ENCODE measurements around the gene MRPL41.
"Not testable (repeated sequence)": the region's sequence is repeated elsewhere in the genome, so short reads cannot be mapped to it uniquely, and the experiment has no call there.

Gene MRPL41

DNA sequence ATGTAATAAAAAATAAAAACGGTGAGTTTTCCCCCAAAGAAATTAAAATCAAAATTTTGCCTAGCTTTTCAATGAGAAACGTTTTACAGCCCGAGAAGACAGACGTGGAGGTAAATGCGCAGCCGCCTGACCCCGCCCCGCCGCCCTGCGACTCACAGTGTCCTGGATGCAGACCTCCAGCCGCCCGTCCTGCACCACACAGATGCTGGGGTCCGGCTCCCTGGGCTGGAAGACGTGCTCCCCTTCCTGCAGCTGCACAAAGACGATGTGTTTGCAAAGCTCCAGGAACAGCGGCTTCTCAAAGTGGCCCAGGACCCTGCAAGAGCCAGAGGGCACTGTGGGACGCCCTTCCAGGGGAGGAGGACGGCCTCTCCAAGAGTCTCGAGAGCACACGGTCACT is 9.2 kb upstream of the MRPL41 start:
- Histone ChIP-seq H3K9me3 (ENCODE audit: control insufficient read depth, low read length) (peaks cover 6% of the 10 kb centered on the region), H3K36me3 (ENCODE audit: control insufficient read depth, insufficient read depth, low read length) (no peaks in the 10 kb centered on the region), H3K27ac (ENCODE audit: low read depth, low read length, severe bottlenecking) (no peak overlapping the region), H3K4me1 (ENCODE audit: control insufficient read depth, insufficient read depth, low read length, poor library complexity, severe bottlenecking) (peaks cover 15% of the 10 kb centered on the region), H3K4me3 (ENCODE audit: extremely low read depth, insufficient read depth, low read length, poor library complexity, severe bottlenecking) (no peak overlapping the region)
- WGBS, 2 experiments (ENCODE audit: insufficient coverage in 2 of 2) = 93 to 95% methylated on average over 19 of the region's 20 CpGs

DNA sequence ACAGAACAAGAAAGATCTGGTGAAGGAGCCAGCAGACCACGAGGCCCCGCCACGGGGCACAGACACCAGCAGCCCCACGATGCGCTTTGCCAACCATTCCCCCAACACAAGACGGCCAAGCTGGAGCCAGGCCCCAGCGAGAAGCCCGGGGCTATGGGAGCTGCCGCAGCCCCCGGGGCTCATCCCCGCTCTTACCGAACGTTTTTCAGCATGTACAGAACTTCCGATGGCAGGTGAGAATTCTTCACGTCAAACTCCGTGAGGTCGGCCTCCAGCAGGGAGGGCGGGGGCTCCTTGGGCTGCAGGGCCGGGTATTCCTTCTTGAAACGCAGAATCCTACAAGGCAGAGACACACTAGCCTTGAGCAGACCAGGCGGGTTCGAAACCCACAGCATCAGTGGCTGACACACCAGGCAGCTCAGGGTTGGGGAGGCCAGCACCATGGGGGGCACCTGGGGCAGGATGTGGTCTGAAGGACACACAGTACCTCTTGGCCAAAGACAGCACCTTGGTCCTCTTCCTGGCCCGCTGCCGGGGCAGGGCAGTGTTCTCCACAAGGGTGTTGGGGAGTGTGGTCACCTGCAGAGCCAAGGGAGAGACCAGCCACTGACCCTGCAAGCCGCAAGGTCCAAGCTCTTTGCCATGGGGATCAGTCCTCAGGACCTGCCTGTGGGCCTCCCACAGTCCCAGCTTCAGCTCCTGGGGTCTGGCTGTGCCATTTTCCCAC is 8.3 kb upstream of the MRPL41 start:
- Histone ChIP-seq H3K4me1 (ENCODE audit: control insufficient read depth, insufficient read depth, low read length, poor library complexity, severe bottlenecking) (peaks cover 15% of the 10 kb centered on the region), H3K9me3 (ENCODE audit: control insufficient read depth, low read length) (peaks cover 6% of the 10 kb centered on the region), H3K4me3 (ENCODE audit: extremely low read depth, insufficient read depth, low read length, poor library complexity, severe bottlenecking) (no peak overlapping the region), H3K36me3 (ENCODE audit: control insufficient read depth, insufficient read depth, low read length) (no peaks in the 10 kb centered on the region), H3K27ac (ENCODE audit: low read depth, low read length, severe bottlenecking) (no peak overlapping the region)
- WGBS, 2 experiments (ENCODE audit: insufficient coverage in 2 of 2) = 95 to 96% methylated on average over 19 to 25 of the region's 25 CpGs

DNA sequence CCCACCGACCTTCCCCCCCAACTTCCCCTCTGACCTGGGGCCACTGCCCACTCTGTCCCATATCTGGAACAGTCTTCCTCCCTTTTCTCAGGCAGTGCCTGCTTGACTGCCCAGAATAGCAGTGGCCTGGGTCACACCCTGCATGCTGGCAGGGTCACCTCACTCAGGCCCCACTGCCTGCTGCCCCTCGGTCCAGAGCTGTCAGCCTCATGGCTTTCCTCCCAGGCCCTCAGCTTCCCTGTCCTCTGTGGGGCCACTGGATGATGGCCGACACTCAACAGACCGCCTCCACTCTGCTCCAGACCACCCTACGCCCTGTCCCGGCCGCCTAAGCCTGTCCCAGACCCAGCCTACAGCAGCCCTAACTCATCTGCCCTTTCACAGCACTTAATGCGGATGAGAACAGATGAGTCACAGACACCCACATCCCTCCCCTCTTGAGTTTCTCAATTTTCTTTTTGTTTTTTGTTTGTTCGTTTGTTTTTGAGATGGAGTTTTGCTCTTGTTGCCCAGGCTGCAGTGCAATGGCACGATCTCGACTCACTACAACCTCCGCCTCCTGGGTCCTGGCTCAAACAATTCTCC is 7.4 kb upstream of the MRPL41 start:
- Histone ChIP-seq H3K9me3 (ENCODE audit: control insufficient read depth, low read length) (peaks cover 6% of the 10 kb centered on the region), H3K4me3 (ENCODE audit: extremely low read depth, insufficient read depth, low read length, poor library complexity, severe bottlenecking) (no peak overlapping the region), H3K4me1 (ENCODE audit: control insufficient read depth, insufficient read depth, low read length, poor library complexity, severe bottlenecking) (peaks cover 15% of the 10 kb centered on the region), H3K36me3 (ENCODE audit: control insufficient read depth, insufficient read depth, low read length) (no peaks in the 10 kb centered on the region), H3K27ac (ENCODE audit: low read depth, low read length, severe bottlenecking) (no peak overlapping the region)
- 88 to 93% methylated on average over 8 to 10 of the region's 12 CpGs for WGBS, 2 experiments (ENCODE audit: insufficient coverage in 2 of 2)

DNA sequence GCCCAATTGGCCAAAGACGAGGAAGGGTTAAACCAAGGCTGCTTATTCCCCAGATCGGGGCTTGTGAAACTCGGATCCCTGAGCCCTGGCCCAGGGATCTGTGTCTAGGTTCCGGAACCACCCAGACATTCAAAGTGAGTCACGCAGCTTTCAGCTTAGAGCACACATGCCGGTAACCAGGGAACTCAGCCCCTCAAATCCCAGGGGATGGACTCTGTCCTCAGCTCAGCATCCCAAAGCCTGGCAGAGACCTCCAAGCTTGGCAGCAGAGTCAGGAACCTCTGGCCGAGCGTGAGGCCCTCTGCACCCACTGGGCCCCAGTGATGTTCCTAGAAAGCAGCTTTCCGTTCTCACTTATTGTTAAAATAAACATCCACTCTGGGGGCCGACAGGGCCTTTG is 6.6 kb upstream of the MRPL41 start:
- Histone ChIP-seq H3K27ac (ENCODE audit: low read depth, low read length, severe bottlenecking) (no peak overlapping the region), H3K4me3 (ENCODE audit: extremely low read depth, insufficient read depth, low read length, poor library complexity, severe bottlenecking) (no peak overlapping the region), H3K9me3 (ENCODE audit: control insufficient read depth, low read length) (peaks cover 6% of the 10 kb centered on the region), H3K36me3 (ENCODE audit: control insufficient read depth, insufficient read depth, low read length) (no peaks in the 10 kb centered on the region), H3K4me1 (ENCODE audit: control insufficient read depth, insufficient read depth, low read length, poor library complexity, severe bottlenecking) (peaks cover 15% of the 10 kb centered on the region)
- 92 to 94% methylated on average over 8 to 9 of the region's 10 CpGs for WGBS, 2 experiments (ENCODE audit: insufficient coverage in 2 of 2)

DNA sequence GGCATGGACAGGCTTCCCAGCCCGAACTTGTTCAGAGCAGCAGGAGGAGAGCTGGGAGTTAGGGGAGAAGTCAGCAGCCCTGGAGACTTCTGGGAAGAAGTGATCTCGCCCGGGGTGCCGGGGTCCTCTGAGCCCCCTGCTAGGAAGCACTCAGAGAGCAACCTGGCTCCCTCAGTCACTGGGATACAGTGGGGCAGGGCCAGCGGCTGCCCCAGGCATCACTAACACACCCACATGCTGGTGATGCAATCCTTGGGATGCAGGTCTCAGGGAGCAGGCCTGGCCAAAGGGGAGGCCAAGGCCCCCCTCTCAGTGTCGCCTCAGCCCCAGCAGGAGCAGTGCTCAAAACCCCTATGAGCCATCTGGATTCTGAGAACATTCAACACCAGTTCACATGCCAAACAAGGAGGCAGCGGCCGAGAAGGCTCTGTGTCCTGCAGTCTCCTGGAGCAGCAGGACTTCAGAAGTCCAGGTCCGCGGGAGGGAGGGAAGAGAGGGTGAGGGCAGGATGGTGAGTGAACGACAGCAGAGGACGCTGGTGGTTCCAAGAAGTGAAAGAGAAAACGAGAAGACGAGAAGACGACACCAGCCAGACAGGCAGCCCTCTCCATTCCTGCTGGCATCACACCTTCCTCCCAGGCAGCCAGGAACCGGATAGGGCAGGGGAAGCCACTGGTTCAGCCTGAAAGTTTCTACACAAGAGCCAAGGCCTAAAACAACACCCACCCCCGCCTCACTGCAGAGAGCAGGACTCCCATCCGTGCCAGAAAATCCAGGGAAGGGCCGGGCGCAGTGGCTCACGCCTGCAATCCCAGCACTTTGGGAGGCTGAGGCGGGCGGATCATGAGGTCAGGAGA is 3.8 kb upstream of the MRPL41 start:
- Histone ChIP-seq H3K9me3 (ENCODE audit: control insufficient read depth, low read length) (peaks cover 6% of the 10 kb centered on the region), H3K4me1 (ENCODE audit: control insufficient read depth, insufficient read depth, low read length, poor library complexity, severe bottlenecking) (peaks cover 7% of the 10 kb centered on the region), H3K36me3 (ENCODE audit: control insufficient read depth, insufficient read depth, low read length) (peaks cover 4% of the 10 kb centered on the region), H3K4me3 (ENCODE audit: extremely low read depth, insufficient read depth, low read length, poor library complexity, severe bottlenecking) (no peak overlapping the region), H3K27ac (ENCODE audit: low read depth, low read length, severe bottlenecking) (no peak overlapping the region)
- 91 to 97% methylated on average over 11 to 22 of the region's 23 CpGs for WGBS, 2 experiments (ENCODE audit: insufficient coverage in 2 of 2)

DNA sequence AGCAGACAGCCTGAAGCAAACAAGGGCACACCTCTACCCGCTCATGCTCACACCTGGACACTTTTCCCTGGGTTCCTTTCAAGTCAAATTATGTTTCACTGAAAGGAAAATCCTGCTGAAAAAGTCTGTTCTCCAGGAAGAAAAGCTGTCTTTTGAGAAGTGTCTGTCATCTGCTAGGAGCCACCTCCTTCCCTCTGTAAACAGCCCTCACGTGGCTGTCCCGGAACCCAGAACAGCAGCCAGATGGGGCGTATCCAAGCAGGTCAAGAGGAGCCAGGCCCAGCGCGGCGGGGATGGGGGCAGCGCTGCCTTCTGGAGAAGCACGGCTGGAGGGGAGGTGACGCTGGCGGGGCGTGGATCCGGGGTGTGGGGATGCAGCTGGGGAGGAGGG is 1.5 kb upstream of the MRPL41 start, which contains the start of gene PNPLA7:
Gene PNPLA7 (minus strand): TSS at position 172 of the 391 bp plus-strand sequence. CDS start 205 bp downstream, outside the sequence.
- H3K36me3 ChIP-seq (ENCODE audit: control insufficient read depth, insufficient read depth, low read length) = peaks cover 24% of the 10 kb centered on the region
- peaks cover 6% of the 10 kb centered on the region for H3K9me3 ChIP-seq (ENCODE audit: control insufficient read depth, low read length)
- 10 to 23% methylated on average over 7 to 12 of the region's 13 CpGs for WGBS, 2 experiments (ENCODE audit: insufficient coverage in 2 of 2)
- peak within 1 kb of the TSS; percentile 54 for H3K4me3 ChIP-seq (ENCODE audit: extremely low read depth, insufficient read depth, low read length, poor library complexity, severe bottlenecking)
- H3K4me1 ChIP-seq (ENCODE audit: control insufficient read depth, insufficient read depth, low read length, poor library complexity, severe bottlenecking) = peaks cover 4% of the 10 kb centered on the region
- peak within 1 kb of the TSS; percentile 59 for H3K27ac ChIP-seq (ENCODE audit: low read depth, low read length, severe bottlenecking)

DNA sequence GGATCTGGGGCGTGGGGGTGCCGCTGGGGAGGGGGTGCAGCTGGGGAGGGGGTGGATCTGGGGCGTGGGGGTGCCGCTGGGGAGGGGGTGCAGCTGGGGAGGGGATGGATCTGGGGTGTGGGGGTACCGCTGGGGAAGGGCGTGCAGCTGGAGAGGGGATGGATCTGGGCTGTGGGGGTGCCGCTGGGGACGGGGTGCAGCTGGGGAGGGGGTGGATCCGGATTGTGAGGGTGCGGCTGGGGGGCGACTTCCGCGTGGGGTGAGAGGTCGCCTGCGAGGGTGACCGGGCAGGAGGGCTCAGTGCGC is 768 bp upstream of the MRPL41 start:
- Histone ChIP-seq H3K27ac (ENCODE audit: low read depth, low read length, severe bottlenecking) (peak overlapping the region; percentile 59), H3K4me3 (ENCODE audit: extremely low read depth, insufficient read depth, low read length, poor library complexity, severe bottlenecking) (peak overlapping the region; percentile 54), H3K36me3 (ENCODE audit: control insufficient read depth, insufficient read depth, low read length) (peaks cover 29% of the 10 kb centered on the region)
- not testable (repeated sequence) for H3K9me3 ChIP-seq (ENCODE audit: control insufficient read depth, low read length); H3K4me1 ChIP-seq (ENCODE audit: control insufficient read depth, insufficient read depth, low read length, poor library complexity, severe bottlenecking)
- 6 to 7% methylated on average over 3 to 7 of the region's 17 CpGs for WGBS, 2 experiments (ENCODE audit: insufficient coverage in 2 of 2)

DNA sequence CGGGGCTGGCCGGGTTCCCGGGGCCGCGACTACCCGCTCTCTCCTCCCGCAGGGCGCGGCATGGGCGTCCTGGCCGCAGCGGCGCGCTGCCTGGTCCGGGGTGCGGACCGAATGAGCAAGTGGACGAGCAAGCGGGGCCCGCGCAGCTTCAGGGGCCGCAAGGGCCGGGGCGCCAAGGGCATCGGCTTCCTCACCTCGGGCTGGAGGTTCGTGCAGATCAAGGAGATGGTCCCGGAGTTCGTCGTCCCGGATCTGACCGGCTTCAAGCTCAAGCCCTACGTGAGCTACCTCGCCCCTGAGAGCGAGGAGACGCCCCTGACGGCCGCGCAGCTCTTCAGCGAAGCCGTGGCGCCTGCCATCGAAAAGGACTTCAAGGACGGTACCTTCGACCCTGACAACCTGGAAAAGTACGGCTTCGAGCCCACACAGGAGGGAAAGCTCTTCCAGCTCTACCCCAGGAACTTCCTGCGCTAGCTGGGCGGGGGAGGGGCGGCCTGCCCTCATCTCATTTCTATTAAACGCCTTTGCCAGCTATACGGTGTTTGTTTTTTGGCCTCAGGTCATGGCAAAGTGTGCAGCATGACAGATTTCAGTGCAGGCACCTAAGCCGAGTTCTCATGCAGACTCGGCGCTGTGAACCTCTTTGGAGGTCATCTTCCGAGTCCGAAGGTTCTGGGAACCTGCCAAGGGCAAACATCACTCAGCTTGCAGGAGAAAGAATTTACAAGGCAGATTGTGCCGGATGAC is 516 bp downstream of the MRPL41 start:
- WGBS, 2 experiments (ENCODE audit: insufficient coverage in 2 of 2) = 16% methylated on average over 45 to 48 of the region's 58 CpGs
- Histone ChIP-seq H3K36me3 (ENCODE audit: control insufficient read depth, insufficient read depth, low read length) (peaks cover 42% of the 10 kb centered on the region), H3K4me3 (ENCODE audit: extremely low read depth, insufficient read depth, low read length, poor library complexity, severe bottlenecking) (peak overlapping the region; percentile 68), H3K4me1 (ENCODE audit: control insufficient read depth, insufficient read depth, low read length, poor library complexity, severe bottlenecking) (peaks cover 4% of the 10 kb centered on the region), H3K9me3 (ENCODE audit: control insufficient read depth, low read length) (no peaks in the 10 kb centered on the region), H3K27ac (ENCODE audit: low read depth, low read length, severe bottlenecking) (peak overlapping the region; percentile 49)

DNA sequence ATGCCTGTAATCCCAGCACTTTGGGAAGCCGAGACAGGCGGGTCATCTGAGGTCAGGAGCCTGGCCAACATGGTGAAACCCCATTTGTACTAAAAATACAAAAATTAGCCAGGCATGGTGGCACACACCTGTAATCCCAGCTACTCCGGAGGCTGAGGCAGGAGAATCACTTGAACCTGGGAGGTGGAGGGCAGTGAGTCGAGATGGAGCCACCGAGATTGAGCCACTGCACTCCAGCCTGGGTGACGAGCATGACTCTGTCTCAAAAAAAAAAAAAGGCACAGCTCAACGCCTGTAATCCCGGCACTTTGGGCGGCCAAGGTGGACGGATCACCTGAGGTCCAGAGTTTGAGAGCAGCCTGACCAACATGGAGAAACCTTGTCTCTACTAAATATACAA is 2.0 kb downstream of the MRPL41 start:
- not testable (repeated sequence) for H3K4me1 ChIP-seq (ENCODE audit: control insufficient read depth, insufficient read depth, low read length, poor library complexity, severe bottlenecking); H3K4me3 ChIP-seq (ENCODE audit: extremely low read depth, insufficient read depth, low read length, poor library complexity, severe bottlenecking); H3K27ac ChIP-seq (ENCODE audit: low read depth, low read length, severe bottlenecking); H3K9me3 ChIP-seq (ENCODE audit: control insufficient read depth, low read length)
- 91 to 93% methylated on average over 6 to 9 of the region's 10 CpGs for WGBS, 2 experiments (ENCODE audit: insufficient coverage in 2 of 2)
- peaks cover 55% of the 10 kb centered on the region for H3K36me3 ChIP-seq (ENCODE audit: control insufficient read depth, insufficient read depth, low read length)

DNA sequence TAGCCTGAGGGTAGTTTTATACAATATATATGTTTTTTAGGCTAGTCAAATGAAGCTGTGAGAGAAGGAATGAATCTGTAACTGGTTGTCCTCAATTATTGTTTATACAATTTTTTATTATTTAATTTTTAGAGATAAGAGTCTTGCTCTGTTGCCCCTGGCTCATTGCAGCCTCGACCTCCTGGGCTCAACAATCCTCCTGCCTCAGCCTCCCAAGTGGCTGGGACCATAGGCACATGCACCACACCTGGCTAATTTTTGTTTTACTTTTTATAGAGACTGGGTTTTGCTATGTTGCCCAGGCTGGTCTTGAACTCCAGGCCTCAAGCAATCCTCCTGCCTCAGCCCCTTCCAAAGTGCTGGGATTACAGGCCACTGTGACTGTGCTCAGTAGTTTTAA is 2.7 kb downstream of the MRPL41 start:
- no CpG with 5 or more reads among the region's 1 CpG for WGBS, 2 experiments (ENCODE audit: insufficient coverage in 2 of 2)
- peaks cover 4% of the 10 kb centered on the region for H3K4me1 ChIP-seq (ENCODE audit: control insufficient read depth, insufficient read depth, low read length, poor library complexity, severe bottlenecking)
- H3K27ac ChIP-seq (ENCODE audit: low read depth, low read length, severe bottlenecking) = no peak overlapping the region
- no peak overlapping the region for H3K4me3 ChIP-seq (ENCODE audit: extremely low read depth, insufficient read depth, low read length, poor library complexity, severe bottlenecking)
- peaks cover 56% of the 10 kb centered on the region for H3K36me3 ChIP-seq (ENCODE audit: control insufficient read depth, insufficient read depth, low read length)
- no peaks in the 10 kb centered on the region for H3K9me3 ChIP-seq (ENCODE audit: control insufficient read depth, low read length)

All from mesodermal cell (in vitro differentiated cells).